HL-60 (cell line): ENCODE data around the gene CNTNAP4.

Source experiments
- DNase-seq, 2 experiments: peaks; one replicate each; pipeline ENCODE4 v3.0.0-alpha.2; 2010 to 2020; ENCODE audit warnings: low read depth in 1 of 2, low spot score in 1 of 2
- H3K27ac ChIP-seq: fragments of 250-450 bp; sonication (Bioruptor Pico); replicated peaks from 2 replicates; pipeline ENCODE4 v1.5.1; 2020; ENCODE audit warnings: mild to moderate bottlenecking, moderate library complexity
- H3K27me3 ChIP-seq: fragments of 250-450 bp; sonication (Bioruptor Pico); 2 replicates; pipeline ENCODE4 v1.5.1; 2021; ENCODE audit warnings: mild to moderate bottlenecking, moderate library complexity; ENCODE audit not compliant: insufficient read depth, poor library complexity, severe bottlenecking
- H3K4me3 ChIP-seq: replicated peaks from 2 replicates; pipeline ENCODE4 v1.5.1; 2011; ENCODE audit warnings: mild to moderate bottlenecking, control low read depth, low read length; ENCODE audit not compliant: insufficient read depth
- GABPA ChIP-seq: IDR thresholded peaks from 2 replicates; pipeline ENCODE4 v1.6.1; 2012; ENCODE audit warnings: low read depth
- POLR2AphosphoS5 ChIP-seq: IDR thresholded peaks from 2 replicates; pipeline ENCODE4 v1.6.1; 2012; ENCODE audit warnings: low read depth
- SPI1 ChIP-seq: IDR thresholded peaks from 2 replicates; pipeline ENCODE4 v1.6.1; 2012; ENCODE audit warnings: low read depth, mild to moderate bottlenecking, borderline replicate concordance
- TF ChIP-seq, protein P1 (sequence below): IDR thresholded peaks from 2 replicates; pipeline ENCODE4 v1.6.1; 2012; ENCODE audit warnings: low read depth; ENCODE audit not compliant: insufficient replicate concordance
- TF ChIP-seq, protein P2 (sequence below): IDR thresholded peaks from one replicate; pipeline ENCODE4 v1.5.1; 2011; ENCODE audit warnings: low read length, control low read depth, inconsistent platforms; ENCODE audit not compliant: insufficient read depth

Gene CNTNAP4

DNA sequence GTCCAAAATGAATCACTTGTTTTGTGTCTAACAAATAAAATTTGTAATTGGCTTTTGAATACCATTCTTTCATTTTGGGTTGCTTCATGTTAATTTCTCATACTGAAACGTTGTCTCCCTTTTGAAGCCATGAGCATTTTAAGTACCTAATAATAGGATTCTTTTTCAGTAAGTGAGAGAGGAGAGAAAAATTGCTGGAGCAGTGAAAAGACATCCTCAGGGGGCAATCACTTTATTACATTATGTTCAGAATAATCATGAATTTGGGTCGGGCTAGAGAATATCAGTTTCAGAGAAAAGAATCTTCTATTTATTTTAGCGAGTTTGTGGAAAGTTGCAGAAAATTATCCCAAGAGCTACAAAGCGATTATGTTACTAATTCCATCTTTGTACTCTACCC, 96.8 kb downstream of the CNTNAP4 start:
- no peak overlapping the region for H3K27ac ChIP-seq
- H3K27me3 ChIP-seq = no peaks in the 10 kb centered on the region
- DNase-seq = no peak
- no peak overlapping the region for H3K4me3 ChIP-seq
- TF ChIP-seq, protein P1, sequence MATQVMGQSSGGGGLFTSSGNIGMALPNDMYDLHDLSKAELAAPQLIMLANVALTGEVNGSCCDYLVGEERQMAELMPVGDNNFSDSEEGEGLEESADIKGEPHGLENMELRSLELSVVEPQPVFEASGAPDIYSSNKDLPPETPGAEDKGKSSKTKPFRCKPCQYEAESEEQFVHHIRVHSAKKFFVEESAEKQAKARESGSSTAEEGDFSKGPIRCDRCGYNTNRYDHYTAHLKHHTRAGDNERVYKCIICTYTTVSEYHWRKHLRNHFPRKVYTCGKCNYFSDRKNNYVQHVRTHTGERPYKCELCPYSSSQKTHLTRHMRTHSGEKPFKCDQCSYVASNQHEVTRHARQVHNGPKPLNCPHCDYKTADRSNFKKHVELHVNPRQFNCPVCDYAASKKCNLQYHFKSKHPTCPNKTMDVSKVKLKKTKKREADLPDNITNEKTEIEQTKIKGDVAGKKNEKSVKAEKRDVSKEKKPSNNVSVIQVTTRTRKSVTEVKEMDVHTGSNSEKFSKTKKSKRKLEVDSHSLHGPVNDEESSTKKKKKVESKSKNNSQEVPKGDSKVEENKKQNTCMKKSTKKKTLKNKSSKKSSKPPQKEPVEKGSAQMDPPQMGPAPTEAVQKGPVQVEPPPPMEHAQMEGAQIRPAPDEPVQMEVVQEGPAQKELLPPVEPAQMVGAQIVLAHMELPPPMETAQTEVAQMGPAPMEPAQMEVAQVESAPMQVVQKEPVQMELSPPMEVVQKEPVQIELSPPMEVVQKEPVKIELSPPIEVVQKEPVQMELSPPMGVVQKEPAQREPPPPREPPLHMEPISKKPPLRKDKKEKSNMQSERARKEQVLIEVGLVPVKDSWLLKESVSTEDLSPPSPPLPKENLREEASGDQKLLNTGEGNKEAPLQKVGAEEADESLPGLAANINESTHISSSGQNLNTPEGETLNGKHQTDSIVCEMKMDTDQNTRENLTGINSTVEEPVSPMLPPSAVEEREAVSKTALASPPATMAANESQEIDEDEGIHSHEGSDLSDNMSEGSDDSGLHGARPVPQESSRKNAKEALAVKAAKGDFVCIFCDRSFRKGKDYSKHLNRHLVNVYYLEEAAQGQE = no peak
- TF ChIP-seq GABPA (no peak), SPI1 (no peak), POLR2AphosphoS5 (no peak)
- TF ChIP-seq, protein P2, sequence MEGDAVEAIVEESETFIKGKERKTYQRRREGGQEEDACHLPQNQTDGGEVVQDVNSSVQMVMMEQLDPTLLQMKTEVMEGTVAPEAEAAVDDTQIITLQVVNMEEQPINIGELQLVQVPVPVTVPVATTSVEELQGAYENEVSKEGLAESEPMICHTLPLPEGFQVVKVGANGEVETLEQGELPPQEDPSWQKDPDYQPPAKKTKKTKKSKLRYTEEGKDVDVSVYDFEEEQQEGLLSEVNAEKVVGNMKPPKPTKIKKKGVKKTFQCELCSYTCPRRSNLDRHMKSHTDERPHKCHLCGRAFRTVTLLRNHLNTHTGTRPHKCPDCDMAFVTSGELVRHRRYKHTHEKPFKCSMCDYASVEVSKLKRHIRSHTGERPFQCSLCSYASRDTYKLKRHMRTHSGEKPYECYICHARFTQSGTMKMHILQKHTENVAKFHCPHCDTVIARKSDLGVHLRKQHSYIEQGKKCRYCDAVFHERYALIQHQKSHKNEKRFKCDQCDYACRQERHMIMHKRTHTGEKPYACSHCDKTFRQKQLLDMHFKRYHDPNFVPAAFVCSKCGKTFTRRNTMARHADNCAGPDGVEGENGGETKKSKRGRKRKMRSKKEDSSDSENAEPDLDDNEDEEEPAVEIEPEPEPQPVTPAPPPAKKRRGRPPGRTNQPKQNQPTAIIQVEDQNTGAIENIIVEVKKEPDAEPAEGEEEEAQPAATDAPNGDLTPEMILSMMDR = no peak

DNA sequence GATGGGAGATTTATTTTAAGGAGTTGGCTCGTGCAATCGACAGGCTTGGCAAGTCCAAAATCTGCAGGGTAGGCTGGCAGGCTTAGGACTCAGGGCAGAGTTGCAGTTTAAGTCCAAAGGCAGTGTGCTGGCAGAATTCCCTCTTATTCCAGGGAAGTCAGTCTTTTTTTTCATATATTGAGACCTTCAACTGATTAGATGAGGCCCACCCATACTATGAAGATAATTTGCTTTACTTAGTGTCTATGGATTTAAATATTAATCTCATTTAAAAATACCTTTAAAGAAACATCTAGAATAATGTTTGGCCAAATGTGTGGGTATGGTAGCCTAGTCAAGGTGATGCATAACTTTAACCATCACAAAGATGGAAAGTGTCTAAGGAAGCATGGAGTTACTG, 99.8 kb downstream of the CNTNAP4 start:
- Histone ChIP-seq H3K27me3 (no peaks in the 10 kb centered on the region), H3K27ac (no peak overlapping the region), H3K4me3 (no peak overlapping the region)
- TF ChIP-seq, protein P1 = no peak
- TF ChIP-seq SPI1 = no peak
- no peak for TF ChIP-seq POLR2AphosphoS5
- no peak for TF ChIP-seq GABPA
- TF ChIP-seq, protein P2 = no peak
- no peak for DNase-seq

DNA sequence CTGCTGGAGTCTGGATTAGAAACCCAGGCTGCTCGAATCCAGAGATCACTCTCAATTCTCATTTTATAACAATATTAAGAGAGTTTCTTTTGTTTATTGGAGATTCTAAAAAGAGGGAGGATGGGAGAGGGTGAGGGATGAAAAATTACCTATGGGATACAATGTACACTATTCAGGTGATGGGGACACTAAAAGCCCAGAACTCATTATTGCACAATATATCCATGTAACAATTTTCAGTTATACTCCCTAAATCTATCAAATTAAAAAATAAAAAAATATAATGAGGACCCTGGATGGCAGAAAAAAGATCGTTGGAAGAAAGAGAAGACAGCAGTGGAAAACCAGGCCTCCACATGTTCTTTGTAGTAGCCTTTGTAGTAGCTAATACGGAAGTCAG, 100.8 kb downstream of the CNTNAP4 start:
- Histone ChIP-seq H3K4me3 (no peak overlapping the region), H3K27ac (no peak overlapping the region), H3K27me3 (no peaks in the 10 kb centered on the region)
- TF ChIP-seq, protein P2 = no peak
- TF ChIP-seq GABPA = no peak
- TF ChIP-seq POLR2AphosphoS5 = no peak
- TF ChIP-seq, protein P1 = no peak
- no peak for TF ChIP-seq SPI1
- DNase-seq = no peak
